Gastroesophageal sphincter (tissue), 3 donors: Measurements from ENCODE around the gene TIMD4.

Experiments
- CTCF ChIP-seq, 4 experiments: fragments of 200-600 bp in 2 of 4; fragments of 450-650 bp in 2 of 4; sonication (generic) in 1 of 4; IDR thresholded peaks; one replicate each; pipeline ENCODE4 v1.5.1; 2017 to 2019; ENCODE audit warnings: antibody characterized with exemption in 4 of 4, mild to moderate bottlenecking in 2 of 4, moderate library complexity in 2 of 4
- POLR2A ChIP-seq, 2 donors: fragments of 450-650 bp; IDR thresholded peaks; one replicate each; pipeline ENCODE4 v1.6.1; 2017; ENCODE audit warnings: antibody characterized with exemption in 2 of 2, mild to moderate bottlenecking in 2 of 2, moderate library complexity in 1 of 2

- TF ChIP-seq POLR2A (IDR thresholded peaks at IDR 0.05) (no peak), CTCF (IDR thresholded peaks at IDR 0.05) (no peak)
Observed at GRCh38 chr5:156956321-156956720, 6.7 kb downstream of the TIMD4 start.
